ENCODE measurements around the gene FOXJ3.
A peak's percentile ranks its signal among the peaks of the same experiment; 100 is the strongest.

Gene FOXJ3

GRCh38 chr1:42335809-42336518, 929 bp upstream of the FOXJ3 start:
- peak overlapping the region; percentile 93 for H3K4me3 ChIP-seq (ENCODE audit: control insufficient read depth, low read depth, low read length)
- TF ChIP-seq, protein P1, sequence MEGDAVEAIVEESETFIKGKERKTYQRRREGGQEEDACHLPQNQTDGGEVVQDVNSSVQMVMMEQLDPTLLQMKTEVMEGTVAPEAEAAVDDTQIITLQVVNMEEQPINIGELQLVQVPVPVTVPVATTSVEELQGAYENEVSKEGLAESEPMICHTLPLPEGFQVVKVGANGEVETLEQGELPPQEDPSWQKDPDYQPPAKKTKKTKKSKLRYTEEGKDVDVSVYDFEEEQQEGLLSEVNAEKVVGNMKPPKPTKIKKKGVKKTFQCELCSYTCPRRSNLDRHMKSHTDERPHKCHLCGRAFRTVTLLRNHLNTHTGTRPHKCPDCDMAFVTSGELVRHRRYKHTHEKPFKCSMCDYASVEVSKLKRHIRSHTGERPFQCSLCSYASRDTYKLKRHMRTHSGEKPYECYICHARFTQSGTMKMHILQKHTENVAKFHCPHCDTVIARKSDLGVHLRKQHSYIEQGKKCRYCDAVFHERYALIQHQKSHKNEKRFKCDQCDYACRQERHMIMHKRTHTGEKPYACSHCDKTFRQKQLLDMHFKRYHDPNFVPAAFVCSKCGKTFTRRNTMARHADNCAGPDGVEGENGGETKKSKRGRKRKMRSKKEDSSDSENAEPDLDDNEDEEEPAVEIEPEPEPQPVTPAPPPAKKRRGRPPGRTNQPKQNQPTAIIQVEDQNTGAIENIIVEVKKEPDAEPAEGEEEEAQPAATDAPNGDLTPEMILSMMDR (conservative IDR thresholded peaks at IDR 0.05; ENCODE audit: control insufficient read depth, insufficient read depth, low read depth, low read length), result no peak
- peak; percentile 71 for DNase-seq (ENCODE audit: low read depth)

DNA sequence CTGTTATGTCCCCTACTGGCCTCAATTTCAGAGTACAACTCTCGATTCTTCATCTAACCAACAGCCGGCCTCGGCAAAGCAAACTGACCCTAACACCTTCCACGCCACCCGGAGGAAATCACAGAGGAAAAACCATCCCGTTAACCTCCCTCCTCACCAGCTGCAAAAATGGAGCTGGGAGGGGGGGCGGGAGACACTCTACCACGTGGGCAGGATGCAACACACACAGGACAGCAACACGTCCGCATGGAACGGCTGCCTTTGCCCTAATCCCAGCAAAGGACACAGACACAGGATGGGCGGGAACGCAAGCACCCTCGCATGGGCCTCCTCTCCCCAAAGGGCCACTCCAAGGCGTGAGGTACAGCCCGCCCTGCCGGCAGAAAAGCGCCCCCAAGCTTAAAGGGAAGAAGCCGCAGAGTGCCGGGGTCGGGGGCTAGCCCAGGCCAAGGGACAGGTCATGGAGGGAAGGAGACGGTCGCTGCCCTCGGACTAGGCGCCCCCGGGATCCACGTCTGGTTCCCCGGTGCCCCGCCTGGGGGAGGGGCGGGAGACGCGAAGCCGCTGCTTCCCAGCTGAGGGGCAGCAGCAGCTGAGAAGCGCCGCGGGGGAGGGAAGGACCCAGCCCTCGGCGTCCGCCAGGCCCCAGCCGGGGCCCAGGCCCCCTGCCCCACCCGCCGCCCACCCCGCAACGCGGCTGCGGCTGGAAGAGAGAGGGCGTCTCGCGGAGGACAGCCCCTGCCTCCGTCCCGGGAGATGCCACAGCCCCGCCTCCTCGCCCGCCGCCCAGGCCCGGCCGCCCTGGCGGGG, 590 bp downstream of the FOXJ3 start:
- peak overlapping the region; percentile 93 for H3K4me3 ChIP-seq (ENCODE audit: control insufficient read depth, low read depth, low read length)
- DNase-seq (ENCODE audit: low read depth), result peak; percentile 69
- TF ChIP-seq, protein P1 (conservative IDR thresholded peaks at IDR 0.05; ENCODE audit: control insufficient read depth, insufficient read depth, low read depth, low read length), result peak; percentile 14

DNA sequence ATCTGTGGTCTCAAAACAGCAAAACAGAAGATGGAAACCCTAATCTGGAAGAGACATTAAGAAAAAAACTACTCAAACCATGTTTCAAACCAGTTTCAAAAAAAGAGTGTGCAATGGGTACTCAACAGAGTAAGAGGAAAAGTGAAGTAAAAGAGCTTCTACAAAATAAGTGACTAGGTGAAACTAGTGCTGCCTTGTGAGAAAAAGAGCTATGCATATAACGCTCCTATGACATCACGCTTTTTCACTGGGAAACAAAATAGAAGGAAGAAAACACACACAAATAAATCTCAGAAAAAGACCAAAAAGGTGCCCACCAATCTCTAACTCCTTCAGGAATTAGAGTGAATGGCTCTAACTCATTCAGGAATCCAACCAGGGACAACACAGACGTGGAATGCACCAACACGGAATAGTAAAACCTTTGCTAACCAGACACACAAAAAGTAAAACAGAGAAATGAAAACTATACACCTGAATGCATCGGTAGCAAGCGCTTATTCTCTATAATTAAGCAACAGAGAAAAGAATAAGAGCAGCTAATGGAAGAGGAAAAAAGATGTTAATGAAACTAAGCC, 1.3 kb downstream of the FOXJ3 start:
- peak overlapping the region; percentile 93 for H3K4me3 ChIP-seq (ENCODE audit: control insufficient read depth, low read depth, low read length)
- TF ChIP-seq, protein P1 (conservative IDR thresholded peaks at IDR 0.05; ENCODE audit: control insufficient read depth, insufficient read depth, low read depth, low read length), result no peak
- peak; percentile 30 for DNase-seq (ENCODE audit: low read depth)

- no peak for DNase-seq (ENCODE audit: low read depth)
- TF ChIP-seq, protein P1 (conservative IDR thresholded peaks at IDR 0.05; ENCODE audit: control insufficient read depth, insufficient read depth, low read depth, low read length), result no peak
- H3K4me3 ChIP-seq (ENCODE audit: control insufficient read depth, low read depth, low read length), result no peak overlapping the region
Observed at GRCh38 chr1:42332877-42333276, 2.2 kb downstream of the FOXJ3 start.

DNA sequence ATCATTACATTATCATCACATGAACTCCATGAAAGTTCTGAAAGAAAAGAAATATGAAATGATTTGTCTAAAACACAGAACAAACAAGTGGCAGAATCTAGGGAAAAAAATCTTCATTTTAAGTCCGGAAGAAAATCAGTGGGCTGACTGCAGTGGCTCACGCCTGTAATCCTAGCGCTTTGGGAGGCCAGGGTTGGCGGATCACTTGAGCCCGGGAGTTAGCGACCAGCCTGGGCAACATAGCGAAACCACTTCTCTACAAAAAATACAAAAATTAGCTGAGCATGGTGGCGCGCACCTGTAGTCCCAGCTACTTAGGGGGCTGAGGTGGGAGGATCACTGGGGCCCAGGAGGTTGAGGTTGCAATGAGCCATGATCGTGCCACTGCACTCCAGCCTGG, 4.8 kb downstream of the FOXJ3 start:
- DNase-seq (ENCODE audit: low read depth), result no peak
- no peak overlapping the region for H3K4me3 ChIP-seq (ENCODE audit: control insufficient read depth, low read depth, low read length)
- TF ChIP-seq, protein P1 (conservative IDR thresholded peaks at IDR 0.05; ENCODE audit: control insufficient read depth, insufficient read depth, low read depth, low read length), result no peak

GRCh38 chr1:42328916-42329496, 6.0 kb downstream of the FOXJ3 start:
- no peak overlapping the region for H3K4me3 ChIP-seq (ENCODE audit: control insufficient read depth, low read depth, low read length)
- DNase-seq (ENCODE audit: low read depth), result no peak
- TF ChIP-seq, protein P1 (conservative IDR thresholded peaks at IDR 0.05; ENCODE audit: control insufficient read depth, insufficient read depth, low read depth, low read length), result no peak

Data from fibroblast of mammary gland (primary cell).